Activated CD4-positive, alpha-beta memory T cell treated with anti-CD3 and anti-CD28 coated beads, Interleukin-2, amount 10 ng/mL, durations not matched to agents 7 days and 5 days (primary cell): ENCODE data around the gene EIF2B5. TPM values are rescaled to one million over a fixed set of nuclear protein-coding genes. Genes with fewer than 3 reads are reported as not detected.
"Not testable (repeated sequence)": the region's sequence is repeated elsewhere in the genome, so short reads cannot be mapped to it uniquely, and the experiment has no call there.

ENCODE experiments used
- CTCF ChIA-PET: fragments of 350-600 bp; sonication (Branson Sonifier 250); formaldehyde crosslinking; loops from one replicate; lab custom pipeline; 2021; ENCODE audit warnings: antibody characterized with exemption, inconsistent platforms; lab: Charles Lee
- POLR2A ChIA-PET: fragments of 350-600 bp; sonication (Branson Sonifier 250); formaldehyde crosslinking; loops from one replicate; lab custom pipeline; 2021; ENCODE audit warnings: antibody characterized with exemption; lab: Charles Lee
- DNase-seq: peaks from one replicate; pipeline ENCODE4 v3.0.0-alpha.2; 2020
- H3K27ac Mint-ChIP-seq: one replicate; pipeline ENCODE4 v1.8.0; 2021; ENCODE audit warnings: mild to moderate bottlenecking, mixed read lengths
- H3K27me3 Mint-ChIP-seq: one replicate; pipeline ENCODE4 v1.8.0; 2021; ENCODE audit warnings: mixed read lengths
- H3K36me3 Mint-ChIP-seq: one replicate; pipeline ENCODE4 v1.8.0; 2021; ENCODE audit warnings: low read depth, mixed read lengths
- H3K4me1 Mint-ChIP-seq: one replicate; pipeline ENCODE4 v1.8.0; 2021; ENCODE audit warnings: mixed read lengths
- H3K4me3 Mint-ChIP-seq: one replicate; pipeline ENCODE4 v1.8.0; 2021; ENCODE audit warnings: mild to moderate bottlenecking, mixed read lengths
- H3K9me3 Mint-ChIP-seq: one replicate; pipeline ENCODE4 v1.8.0; 2021; ENCODE audit warnings: mixed read lengths
- total RNA-seq, 2 experiments: library from RNA; stranded (reverse); gene quantifications; one replicate each; pipeline ENCODE4 v1.2.3, GENCODE V29; 2021

EIF2B5 gene
- total RNA-seq, 2 experiments from 2014 or later, result 45.9 to 47.8 TPM

GRCh38 chr3:184149770-184150169, 14.6 kb downstream of the EIF2B5 start:
- H3K27me3 Mint-ChIP-seq, H3K4me1 Mint-ChIP-seq, H3K9me3 Mint-ChIP-seq, H3K27ac Mint-ChIP-seq, CTCF ChIA-PET, DNase-seq, H3K4me3 Mint-ChIP-seq: not testable (repeated sequence)
- H3K36me3 Mint-ChIP-seq, result peaks cover 14% of the 10 kb centered on the region
- POLR2A ChIA-PET, result interaction anchor here (1.5 kb wide), 1 partner anchor 12 kb away, joined by 4 read pairs; no protein-coding TSS in a partner anchor

GRCh38 chr3:184154885-184155643, 19.9 kb downstream of the EIF2B5 start, which contains the start of gene DVL3:
Gene DVL3 (plus strand): TSS chr3:184155377. CDS start chr3:184155636, 259 bp downstream.
- CTCF ChIA-PET, result interaction anchor here (0.7 to 1.4 kb wide), 4 partner anchors 18 to 40 kb away, joined by 3 to 6 read pairs (median 4); partner anchors contain the start of gene ABCF3
- no peaks in the 10 kb centered on the region for H3K9me3 Mint-ChIP-seq
- H3K36me3 Mint-ChIP-seq, result peaks cover 4% of the 10 kb centered on the region
- no peaks in the 10 kb centered on the region for H3K27me3 Mint-ChIP-seq
- peak within 1 kb of the TSS; percentile 79 for H3K27ac Mint-ChIP-seq
- DNase-seq, result peak; percentile 59
- POLR2A ChIA-PET, result interaction anchor here (1.0 to 2.8 kb wide), 6 partner anchors 10 to 73 kb away, joined by 3 to 27 read pairs (median 4); partner anchors contain the start of genes ABCF3, AP2M1, EIF2B5 and VWA5B2
- H3K4me1 Mint-ChIP-seq, result peaks cover 25% of the 10 kb centered on the region
- peak within 1 kb of the TSS; percentile 93 for H3K4me3 Mint-ChIP-seq

- peaks cover 4% of the 10 kb centered on the region for H3K36me3 Mint-ChIP-seq
- no peaks in the 10 kb centered on the region for H3K9me3 Mint-ChIP-seq
- ChIA-PET POLR2A (interaction anchor here (1.0 to 2.8 kb wide), 6 partner anchors 9 to 72 kb away, joined by 3 to 27 read pairs (median 4); partner anchors contain the start of genes ABCF3, AP2M1, EIF2B5 and VWA5B2), CTCF (interaction anchor here (0.7 to 1.4 kb wide), 5 partner anchors 18 to 1187 kb away, joined by 3 to 6 read pairs (median 4); partner anchors contain the start of gene ABCF3)
- H3K27me3 Mint-ChIP-seq, result no peaks in the 10 kb centered on the region
- H3K4me3 Mint-ChIP-seq, result peak overlapping the region; percentile 93
- H3K4me1 Mint-ChIP-seq, result peaks cover 29% of the 10 kb centered on the region
- peak overlapping the region; percentile 79 for H3K27ac Mint-ChIP-seq
- peak; percentile 62 for DNase-seq
Measured at GRCh38 chr3:184155644-184156521, 20.7 kb downstream of the EIF2B5 start.

- no peak for DNase-seq
- Mint-ChIP-seq H3K27me3 (no peaks in the 10 kb centered on the region), H3K27ac (peak overlapping the region; percentile 79), H3K4me1 (peaks cover 31% of the 10 kb centered on the region), H3K4me3 (peak overlapping the region; percentile 93), H3K9me3 (no peaks in the 10 kb centered on the region), H3K36me3 (peaks cover 4% of the 10 kb centered on the region)
- POLR2A ChIA-PET, result interaction anchor here (1.5 to 2.8 kb wide), 2 partner anchors 9 to 22 kb away, joined by 4 to 27 read pairs; partner anchors contain the start of gene EIF2B5
- CTCF ChIA-PET, result interaction anchor here (0.7 to 1.4 kb wide), 2 partner anchors 29 to 1187 kb away, joined by 4 to 6 read pairs; partner anchors contain the start of gene ABCF3
Measured at GRCh38 chr3:184156522-184156955, 21.4 kb downstream of the EIF2B5 start.

GRCh38 chr3:184157206-184157605, 22.0 kb downstream of the EIF2B5 start:
- H3K27me3 Mint-ChIP-seq, result no peaks in the 10 kb centered on the region
- H3K9me3 Mint-ChIP-seq, result no peaks in the 10 kb centered on the region
- ChIA-PET CTCF (no interaction called here), POLR2A (interaction anchor here (2.8 kb wide), 1 partner anchor 22 kb away, joined by 27 read pairs; the partner anchor contains the start of gene EIF2B5)
- H3K4me1 Mint-ChIP-seq, result peaks cover 31% of the 10 kb centered on the region
- peak overlapping the region; percentile 21 for H3K27ac Mint-ChIP-seq
- H3K4me3 Mint-ChIP-seq, result peak overlapping the region; percentile 93
- no peak for DNase-seq
- H3K36me3 Mint-ChIP-seq, result peaks cover 4% of the 10 kb centered on the region

- H3K36me3 Mint-ChIP-seq, result peaks cover 10% of the 10 kb centered on the region
- H3K4me3 Mint-ChIP-seq, result no peak overlapping the region
- no peaks in the 10 kb centered on the region for H3K27me3 Mint-ChIP-seq
- H3K27ac Mint-ChIP-seq, result no peak overlapping the region
- CTCF ChIA-PET, result interaction anchor here (0.7 kb wide), 1 partner anchor 341 kb away, joined by 3 read pairs; no protein-coding TSS in a partner anchor
- peaks cover 31% of the 10 kb centered on the region for H3K4me1 Mint-ChIP-seq
- no peaks in the 10 kb centered on the region for H3K9me3 Mint-ChIP-seq
- POLR2A ChIA-PET, result no interaction called here
- no peak for DNase-seq
Measured at GRCh38 chr3:184158404-184158803, 23.2 kb downstream of the EIF2B5 start.

- no peaks in the 10 kb centered on the region for H3K27me3 Mint-ChIP-seq
- peaks cover 32% of the 10 kb centered on the region for H3K4me1 Mint-ChIP-seq
- ChIA-PET POLR2A (interaction anchor here (1.3 to 1.5 kb wide), 2 partner anchors 20 to 25 kb away, joined by 3 to 5 read pairs; partner anchors contain the start of gene EIF2B5), CTCF (no interaction called here)
- H3K9me3 Mint-ChIP-seq, result no peaks in the 10 kb centered on the region
- peaks cover 21% of the 10 kb centered on the region for H3K36me3 Mint-ChIP-seq
- H3K4me3 Mint-ChIP-seq, result no peak overlapping the region
- DNase-seq, result no peak
- H3K27ac Mint-ChIP-seq, result no peak overlapping the region
Measured at GRCh38 chr3:184160456-184160855, 25.3 kb downstream of the EIF2B5 start.

- DNase-seq, H3K9me3 Mint-ChIP-seq, H3K4me3 Mint-ChIP-seq, H3K27me3 Mint-ChIP-seq, POLR2A ChIA-PET, H3K27ac Mint-ChIP-seq: not testable (repeated sequence)
- CTCF ChIA-PET, result interaction anchor here (1.0 kb wide), 1 partner anchor 65 kb away, joined by 4 read pairs; no protein-coding TSS in a partner anchor
- peaks cover 20% of the 10 kb centered on the region for H3K4me1 Mint-ChIP-seq
- H3K36me3 Mint-ChIP-seq, result peaks cover 33% of the 10 kb centered on the region
Measured at GRCh38 chr3:184162571-184163070, 27.5 kb downstream of the EIF2B5 start.

- Mint-ChIP-seq H3K4me3 (no peak overlapping the region), H3K4me1 (peaks cover 12% of the 10 kb centered on the region), H3K27ac (no peak overlapping the region), H3K36me3 (peaks cover 30% of the 10 kb centered on the region), H3K27me3 (no peaks in the 10 kb centered on the region), H3K9me3 (no peaks in the 10 kb centered on the region)
- DNase-seq, result no peak
- ChIA-PET POLR2A (interaction anchor here (0.6 to 1.5 kb wide), 2 partner anchors 9 to 91 kb away, joined by 3 to 4 read pairs; partner anchors contain the start of gene DVL3), CTCF (interaction anchor here (1.3 kb wide), 1 partner anchor 8 kb away, joined by 3 read pairs; no protein-coding TSS in a partner anchor)
Measured at GRCh38 chr3:184164648-184165330, 29.6 kb downstream of the EIF2B5 start.

- POLR2A ChIA-PET, result interaction anchor here (1.5 kb wide), 1 partner anchor 10 kb away, joined by 4 read pairs; the partner anchor contains the start of gene DVL3
- Mint-ChIP-seq H3K4me1 (peaks cover 8% of the 10 kb centered on the region), H3K27ac (no peak overlapping the region), H3K4me3 (no peak overlapping the region), H3K27me3 (no peaks in the 10 kb centered on the region), H3K9me3 (no peaks in the 10 kb centered on the region), H3K36me3 (peaks cover 32% of the 10 kb centered on the region)
- DNase-seq, result no peak
- CTCF ChIA-PET, result no interaction called here
Measured at GRCh38 chr3:184165543-184165942, 30.4 kb downstream of the EIF2B5 start.

- Mint-ChIP-seq H3K9me3 (no peaks in the 10 kb centered on the region), H3K4me3 (no peak overlapping the region), H3K36me3 (peaks cover 38% of the 10 kb centered on the region), H3K27me3 (no peaks in the 10 kb centered on the region), H3K27ac (no peak overlapping the region), H3K4me1 (peaks cover 5% of the 10 kb centered on the region)
- POLR2A ChIA-PET, result no interaction called here
- CTCF ChIA-PET, result no interaction called here
- DNase-seq, result no peak
Measured at GRCh38 chr3:184166671-184167070, 31.5 kb downstream of the EIF2B5 start.
